LNCAP (cell line): ENCODE measurements around the gene BMP8A.

Experiments
- CTCF ChIP-seq: fragments of 450-650 bp; IDR thresholded peaks from 2 replicates; pipeline ENCODE4 v1.5.1; 2017; ENCODE audit warnings: mild to moderate bottlenecking

The BMP8A gene

DNA sequence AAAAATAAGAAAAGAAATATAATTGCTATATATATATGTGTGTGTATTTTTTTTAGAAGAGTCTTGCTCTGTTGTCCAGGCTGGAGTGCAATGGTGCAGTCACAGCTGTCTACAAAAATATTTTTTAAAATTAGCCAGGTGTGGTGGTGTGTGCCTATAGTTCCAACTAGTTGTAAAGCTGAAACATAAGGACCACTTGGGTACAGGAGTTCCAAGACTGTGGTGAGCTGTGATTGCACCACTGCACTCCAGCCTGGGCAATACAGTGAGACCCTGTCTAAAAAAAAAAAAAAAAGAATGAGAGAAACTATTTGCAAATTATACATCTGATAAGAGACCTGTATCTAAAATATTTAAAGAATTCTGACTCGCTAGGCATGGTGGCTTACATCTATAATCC is 42.0 kb downstream of the BMP8A start:
- TF ChIP-seq CTCF: no peak

DNA sequence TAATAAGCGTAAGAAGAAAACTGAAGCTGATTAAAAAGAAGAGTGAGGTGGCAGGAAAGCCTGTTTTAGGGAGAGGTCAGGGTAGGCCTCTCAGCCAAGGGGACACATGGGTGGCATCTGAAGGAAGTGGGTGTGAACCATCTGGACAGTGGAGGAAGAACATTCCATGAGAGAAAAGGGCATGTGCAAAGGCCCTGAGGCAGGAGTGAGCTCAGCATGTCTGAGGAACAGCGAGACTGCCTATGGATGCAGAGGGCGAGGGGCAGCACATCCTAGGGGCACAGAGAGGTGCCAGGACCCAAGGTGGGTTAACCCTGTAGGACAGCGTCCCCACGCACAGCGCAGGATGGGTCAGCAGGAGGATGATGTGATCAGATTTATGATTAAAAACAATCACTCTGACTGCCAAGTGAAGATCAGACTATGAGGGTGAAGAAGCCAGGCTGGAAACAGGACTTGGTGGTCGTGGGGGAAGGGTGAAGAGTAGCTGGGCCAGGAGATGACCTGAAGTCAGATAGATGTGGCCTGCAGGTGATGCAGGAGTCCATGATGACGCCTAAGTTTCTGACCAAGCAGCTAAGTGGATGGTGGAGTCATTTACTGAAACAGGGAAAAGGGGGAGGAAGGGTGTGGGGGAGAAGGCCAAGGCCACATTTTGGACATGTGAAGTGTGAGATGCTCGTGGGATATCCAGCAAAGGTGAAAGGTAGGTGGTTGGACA is 47.3 kb downstream of the BMP8A start:
- no peak for TF ChIP-seq CTCF

DNA sequence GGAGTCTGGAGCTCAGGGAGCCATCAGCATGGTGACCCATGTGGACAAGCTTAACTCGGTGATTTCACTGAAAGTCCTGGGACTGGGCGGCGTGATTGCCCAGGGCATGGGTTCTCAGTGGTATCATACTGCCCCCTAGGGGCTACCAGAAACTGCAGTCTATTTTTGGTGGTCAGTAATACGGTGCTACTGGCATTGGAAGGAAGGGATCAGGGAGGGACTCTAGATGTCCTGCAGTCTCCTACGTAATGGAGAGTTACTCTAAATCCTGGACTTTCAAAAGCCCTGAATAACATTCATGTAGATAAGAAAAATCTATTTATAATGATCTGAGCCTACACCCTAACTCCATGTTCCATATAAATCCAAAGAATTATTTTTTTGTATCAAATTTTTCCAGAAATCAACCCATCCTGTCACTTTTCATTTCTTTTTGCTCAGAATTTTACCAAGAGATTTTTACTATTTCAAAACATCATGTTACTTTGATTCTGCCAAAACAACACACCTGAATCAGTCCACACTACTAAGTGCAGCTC is 47.9 kb downstream of the BMP8A start:
- peak; percentile 86 for TF ChIP-seq CTCF

- no peak for TF ChIP-seq CTCF
These were observed 49.1 kb downstream of the BMP8A start for GRCh38 chr1:39540504-39541031.

GRCh38 chr1:39542924-39543323 is 51.5 kb downstream of the BMP8A start:
- no peak for TF ChIP-seq CTCF

- TF ChIP-seq CTCF: no peak
These were observed 52.9 kb downstream of the BMP8A start for GRCh38 chr1:39544327-39544726.

- no peak for TF ChIP-seq CTCF
These were observed 54.1 kb downstream of the BMP8A start for GRCh38 chr1:39545531-39545930.
